Measurements from ENCODE around the gene HOXD4. TPM values are rescaled to one million over a fixed set of nuclear protein-coding genes. Genes with fewer than 3 reads are reported as not detected.

HOXD4 gene
- total RNA-seq, 2 experiments from 2014 or later, result not detected

DNA sequence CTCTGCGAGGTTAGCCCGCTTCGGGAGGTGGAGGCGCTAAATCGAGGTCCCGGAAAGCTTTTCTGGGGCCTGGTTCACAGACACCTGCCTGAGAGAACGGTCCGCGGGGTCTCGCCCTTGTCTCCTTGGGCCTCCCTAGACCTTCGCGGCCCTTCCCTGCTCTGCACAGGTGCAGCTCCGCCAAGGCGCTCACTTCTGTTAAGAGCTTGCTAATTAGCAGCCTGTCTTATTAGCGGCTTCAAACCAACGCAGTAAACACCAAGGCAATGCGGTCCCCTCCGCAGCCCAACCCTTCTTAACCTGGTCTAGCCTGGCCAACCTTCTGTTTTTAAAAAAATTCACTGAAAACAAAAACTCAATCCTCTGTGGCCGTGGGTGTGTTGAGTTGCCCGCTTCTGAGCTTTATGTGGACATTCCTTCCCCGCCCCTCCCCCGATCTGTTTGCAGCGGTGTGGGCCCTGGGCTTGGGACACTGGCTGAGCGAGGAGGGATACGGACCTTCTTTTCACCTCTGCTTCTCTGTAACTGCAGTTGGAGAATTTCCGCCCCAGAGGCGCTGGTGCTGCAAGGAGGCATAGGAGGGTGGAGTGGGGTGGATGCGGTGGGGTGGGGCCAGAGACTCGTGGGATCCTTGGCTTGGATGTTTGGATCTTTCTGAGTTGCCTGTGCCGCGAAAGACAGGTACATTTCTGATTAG lies 3.4 kb upstream of the HOXD4 start:
- peaks cover 90% of the 10 kb centered on the region for H3K27me3 Mint-ChIP-seq
- ATAC-seq (ENCODE audit: low read depth), result no peak
- peaks cover 5% of the 10 kb centered on the region for H3K4me1 Mint-ChIP-seq
- POLR2A ChIA-PET, result no interaction called here
- DNase-seq, result no peak
- no peak overlapping the region for H3K27ac Mint-ChIP-seq
- H3K36me3 Mint-ChIP-seq, result no peaks in the 10 kb centered on the region
- no peak overlapping the region for H3K4me3 Mint-ChIP-seq
- H3K9me3 Mint-ChIP-seq, result peaks cover 2% of the 10 kb centered on the region

DNA sequence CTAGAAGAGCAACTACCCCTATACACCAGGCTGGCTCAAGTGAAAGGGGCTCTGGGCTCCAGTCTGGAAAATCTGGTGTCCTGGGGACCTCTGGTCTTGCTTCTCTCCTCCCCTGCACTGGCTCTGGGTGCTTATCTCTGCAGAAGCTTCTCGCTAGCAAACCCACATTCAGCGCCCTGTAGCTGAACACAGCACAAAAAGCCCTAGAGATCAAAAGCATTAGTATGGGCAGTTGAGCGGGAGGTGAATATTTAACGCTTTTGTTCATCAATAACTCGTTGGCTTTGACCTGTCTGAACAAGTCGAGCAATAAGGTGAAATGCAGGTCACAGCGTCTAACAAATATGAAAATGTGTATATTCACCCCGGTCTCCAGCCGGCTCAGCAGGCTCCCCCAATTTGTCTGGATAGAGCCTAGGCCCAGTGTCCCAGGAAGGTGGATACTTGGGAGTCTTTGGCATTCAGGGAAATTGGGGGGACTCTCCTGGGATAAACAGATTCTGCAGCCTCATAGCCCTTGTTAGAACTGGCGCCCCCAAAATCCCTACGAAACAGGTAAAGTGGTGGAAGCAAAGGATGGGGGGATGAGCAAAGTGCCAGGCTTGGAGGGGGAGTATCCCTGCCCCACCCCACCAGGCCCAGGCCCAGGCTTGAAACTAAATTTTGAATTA lies 2.5 kb upstream of the HOXD4 start:
- H3K9me3 Mint-ChIP-seq, result peaks cover 2% of the 10 kb centered on the region
- POLR2A ChIA-PET, result no interaction called here
- ATAC-seq (ENCODE audit: low read depth), result no peak
- no peak for DNase-seq
- peaks cover 5% of the 10 kb centered on the region for H3K4me1 Mint-ChIP-seq
- peaks cover 90% of the 10 kb centered on the region for H3K27me3 Mint-ChIP-seq
- no peak overlapping the region for H3K27ac Mint-ChIP-seq
- H3K4me3 Mint-ChIP-seq, result no peak overlapping the region
- H3K36me3 Mint-ChIP-seq, result no peaks in the 10 kb centered on the region

- DNase-seq (no peak), ATAC-seq (ENCODE audit: low read depth) (no peak)
- peaks cover 2% of the 10 kb centered on the region for H3K9me3 Mint-ChIP-seq
- H3K4me3 Mint-ChIP-seq, result no peak overlapping the region
- POLR2A ChIA-PET, result no interaction called here
- H3K27me3 Mint-ChIP-seq, result peaks cover 91% of the 10 kb centered on the region
- peaks cover 5% of the 10 kb centered on the region for H3K4me1 Mint-ChIP-seq
- H3K36me3 Mint-ChIP-seq, result no peaks in the 10 kb centered on the region
- no peak overlapping the region for H3K27ac Mint-ChIP-seq
Observed at GRCh38 chr2:176149481-176149938, 1.8 kb upstream of the HOXD4 start.

GRCh38 chr2:176149939-176150583 lies 1.3 kb upstream of the HOXD4 start:
- Mint-ChIP-seq H3K4me3 (no peak overlapping the region), H3K36me3 (no peaks in the 10 kb centered on the region), H3K27me3 (peaks cover 91% of the 10 kb centered on the region), H3K27ac (no peak overlapping the region), H3K9me3 (peaks cover 2% of the 10 kb centered on the region), H3K4me1 (peaks cover 5% of the 10 kb centered on the region)
- ATAC-seq (ENCODE audit: low read depth) (no peak), DNase-seq (no peak)
- POLR2A ChIA-PET, result no interaction called here

- POLR2A ChIA-PET, result no interaction called here
- ATAC-seq (ENCODE audit: low read depth), result no peak
- Mint-ChIP-seq H3K27me3 (peaks cover 91% of the 10 kb centered on the region), H3K4me3 (no peak overlapping the region), H3K36me3 (no peaks in the 10 kb centered on the region), H3K27ac (no peak overlapping the region), H3K9me3 (peaks cover 2% of the 10 kb centered on the region), H3K4me1 (peaks cover 5% of the 10 kb centered on the region)
- DNase-seq, result no peak
Observed at GRCh38 chr2:176150584-176151441, 537 bp upstream of the HOXD4 start.

GRCh38 chr2:176152350-176153181 lies 1.2 kb downstream of the HOXD4 start:
- POLR2A ChIA-PET, result no interaction called here
- H3K4me3 Mint-ChIP-seq, result no peak overlapping the region
- H3K36me3 Mint-ChIP-seq, result peaks cover 2% of the 10 kb centered on the region
- peaks cover 3% of the 10 kb centered on the region for H3K9me3 Mint-ChIP-seq
- no peak overlapping the region for H3K27ac Mint-ChIP-seq
- ATAC-seq (ENCODE audit: low read depth) (no peak), DNase-seq (no peak)
- H3K27me3 Mint-ChIP-seq, result peaks cover 87% of the 10 kb centered on the region
- peaks cover 7% of the 10 kb centered on the region for H3K4me1 Mint-ChIP-seq

DNA sequence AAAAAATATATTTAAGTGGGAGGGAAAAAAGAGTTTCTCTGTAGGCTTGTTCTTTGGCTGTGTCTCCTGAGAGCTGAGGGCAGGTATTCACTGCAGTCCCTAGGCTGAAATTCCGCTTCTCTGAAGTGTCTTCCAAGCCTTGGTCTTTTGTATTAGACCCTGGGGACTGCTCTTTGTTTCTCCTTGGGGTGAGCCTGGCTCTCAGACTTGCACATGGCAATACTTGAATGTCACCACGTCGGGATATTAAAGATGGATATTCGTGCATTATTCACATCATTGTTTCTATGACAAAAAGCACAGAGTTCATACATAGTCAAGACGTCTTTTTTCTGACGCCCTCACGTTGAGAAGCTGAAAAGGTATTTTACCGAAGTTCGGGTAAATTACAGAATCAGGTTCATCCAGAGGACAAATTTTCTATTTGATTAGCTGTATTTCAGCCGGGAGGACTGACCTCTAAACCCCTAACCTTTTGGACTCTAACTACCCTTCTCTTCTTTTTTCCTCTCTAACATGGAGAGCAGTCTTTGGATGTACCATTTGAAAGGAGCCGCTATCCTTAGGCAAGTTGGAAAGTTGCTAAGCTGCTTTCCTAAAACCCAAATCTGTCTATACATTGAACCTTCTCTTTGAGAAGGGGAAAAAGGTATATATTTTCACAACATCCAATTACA lies 3.4 kb downstream of the HOXD4 start:
- peaks cover 5% of the 10 kb centered on the region for H3K4me1 Mint-ChIP-seq

GRCh38 chr2:176155356-176156044 lies 4.2 kb downstream of the HOXD4 start:
- Mint-ChIP-seq H3K4me1 (peaks cover 3% of the 10 kb centered on the region), H3K36me3 (peaks cover 2% of the 10 kb centered on the region), H3K4me3 (no peak overlapping the region), H3K27me3 (peaks cover 84% of the 10 kb centered on the region), H3K27ac (no peak overlapping the region), H3K9me3 (peaks cover 3% of the 10 kb centered on the region)
- POLR2A ChIA-PET, result no interaction called here
- no peak for DNase-seq
- no peak for ATAC-seq (ENCODE audit: low read depth)

More for the DNA sequence above, 3.4 kb downstream of the HOXD4 start:
- Mint-ChIP-seq H3K36me3 (peaks cover 2% of the 10 kb centered on the region), H3K27ac (no peak overlapping the region), H3K4me3 (no peak overlapping the region), H3K27me3 (peaks cover 86% of the 10 kb centered on the region), H3K9me3 (peaks cover 3% of the 10 kb centered on the region)
- POLR2A ChIA-PET, result no interaction called here
- DNase-seq (no peak), ATAC-seq (ENCODE audit: low read depth) (no peak)

GRCh38 chr2:176156301-176156806 lies 5.0 kb downstream of the HOXD4 start:
- Mint-ChIP-seq H3K9me3 (peaks cover 3% of the 10 kb centered on the region), H3K27me3 (peaks cover 84% of the 10 kb centered on the region), H3K27ac (no peak overlapping the region), H3K4me1 (peaks cover 6% of the 10 kb centered on the region), H3K4me3 (no peak overlapping the region), H3K36me3 (peaks cover 5% of the 10 kb centered on the region)
- POLR2A ChIA-PET, result no interaction called here
- no peak for DNase-seq
- no peak for ATAC-seq (ENCODE audit: low read depth)

DNA sequence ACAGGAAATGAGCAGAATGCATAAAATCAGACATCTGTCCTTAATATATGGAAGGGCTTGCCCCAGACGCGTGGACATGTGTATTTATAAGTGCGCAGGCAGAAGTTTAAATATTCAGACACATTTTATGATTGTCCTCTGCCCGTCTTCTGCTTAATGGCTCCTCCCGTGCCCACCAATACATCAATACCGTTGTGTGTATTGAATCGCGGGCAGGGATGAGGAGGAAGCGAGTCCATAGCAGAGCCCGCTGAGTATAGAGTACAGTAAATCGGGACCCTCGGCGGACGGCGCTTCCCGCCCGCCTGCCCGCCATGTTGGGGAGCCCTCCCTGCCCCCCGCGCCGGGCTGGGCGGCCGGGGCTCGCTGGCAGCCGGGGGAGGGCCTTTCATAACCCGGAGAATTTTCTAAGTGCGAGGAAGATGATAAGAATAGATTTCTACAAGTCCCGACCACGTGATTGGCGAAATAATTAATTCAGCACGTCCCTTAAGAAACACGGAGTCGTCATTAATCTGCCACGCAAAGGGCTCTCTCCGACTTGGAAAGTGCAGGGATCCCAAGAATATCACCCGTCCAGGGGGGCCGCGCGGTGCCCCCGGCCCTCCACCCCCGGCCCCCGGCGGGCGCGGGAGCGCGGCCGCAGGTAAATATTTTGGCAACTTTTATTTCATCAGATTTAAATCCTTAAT lies 5.6 kb downstream of the HOXD4 start, which contains the start of gene HOXD3:
Gene HOXD3 (plus strand): TSS at position 501 of the 692 bp plus-strand sequence. CDS start 11,808 bp downstream, outside the sequence.
- Mint-ChIP-seq H3K27ac (peak within 1 kb of the TSS; percentile 76), H3K36me3 (peaks cover 5% of the 10 kb centered on the region), H3K4me1 (peaks cover 6% of the 10 kb centered on the region), H3K9me3 (peaks cover 3% of the 10 kb centered on the region), H3K27me3 (peaks cover 86% of the 10 kb centered on the region), H3K4me3 (peak within 1 kb of the TSS; percentile 53)
- ATAC-seq (ENCODE audit: low read depth) (no peak), DNase-seq (no peak)
- POLR2A ChIA-PET, result no interaction called here

DNA sequence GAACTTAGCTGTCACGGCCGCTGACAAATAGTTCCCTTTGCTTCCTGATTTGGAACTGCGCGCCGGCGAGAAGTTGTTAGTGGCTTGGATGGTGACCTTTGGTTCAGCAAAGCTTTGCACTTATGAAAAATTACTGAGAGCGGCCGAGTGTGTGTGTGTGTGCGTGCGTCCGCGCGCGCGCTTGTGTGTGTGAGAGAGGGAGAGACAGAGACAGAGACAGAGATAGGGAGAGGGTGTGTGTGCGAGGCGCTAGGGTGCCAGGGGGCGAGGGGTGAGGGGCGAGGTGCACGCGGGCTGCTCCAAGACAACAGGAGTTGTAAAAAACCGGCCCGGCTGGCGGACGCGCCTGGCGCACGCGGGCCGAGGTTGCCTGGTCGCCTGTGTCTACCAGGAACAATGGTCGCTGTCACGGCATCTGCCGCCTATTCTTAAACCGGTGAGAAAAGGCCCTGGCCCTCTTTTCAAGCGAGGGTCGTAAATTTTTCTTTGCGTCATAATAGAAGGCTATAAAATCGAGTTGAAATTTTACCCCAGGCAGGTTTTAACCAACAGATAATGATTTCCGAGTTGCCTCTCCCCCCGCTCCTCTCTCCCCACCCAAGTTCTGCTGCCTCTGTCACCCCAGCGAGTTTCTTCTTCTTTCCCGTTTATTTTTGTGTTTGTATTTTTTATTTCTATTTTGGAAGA lies 6.3 kb downstream of the HOXD4 start:
- Mint-ChIP-seq H3K9me3 (peaks cover 3% of the 10 kb centered on the region), H3K4me1 (peaks cover 6% of the 10 kb centered on the region), H3K4me3 (peak overlapping the region; percentile 53), H3K36me3 (peaks cover 5% of the 10 kb centered on the region), H3K27me3 (peaks cover 88% of the 10 kb centered on the region), H3K27ac (peak overlapping the region; percentile 76)
- no peak for ATAC-seq (ENCODE audit: low read depth)
- POLR2A ChIA-PET, result no interaction called here
- no peak for DNase-seq
